Activated T-cell treated with anti-CD3 and anti-CD28 coated beads, Interleukin-2, amount 50 U/mL, for 48 hours (primary cell): ENCODE data around the gene RD3L.

ENCODE experiments used
- DNase-seq, 2 experiments: peaks; one replicate each; pipeline ENCODE4 v3.0.0-alpha.2; 2020

Gene RD3L

DNA sequence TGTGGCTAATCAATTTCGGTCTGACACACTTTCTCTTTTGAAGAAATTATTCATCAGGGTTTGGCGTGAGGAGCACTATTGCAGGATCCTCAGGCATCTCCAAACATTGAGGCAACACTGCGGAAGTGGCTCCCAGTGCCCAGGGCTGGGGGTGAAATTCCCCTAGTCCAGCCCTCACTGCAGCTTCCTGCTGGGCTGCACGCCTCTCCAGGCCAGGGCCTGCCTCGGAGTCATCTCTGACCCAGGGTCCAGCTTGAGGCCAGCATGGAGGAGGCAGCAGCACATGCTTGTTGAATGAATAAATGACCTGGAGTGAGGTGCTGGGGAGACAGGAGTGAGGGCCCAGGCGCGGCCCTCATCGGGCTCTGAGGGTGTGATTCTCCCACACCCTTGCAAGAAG lies 50.1 kb downstream of the RD3L start:
- DNase-seq, result no peak

DNA sequence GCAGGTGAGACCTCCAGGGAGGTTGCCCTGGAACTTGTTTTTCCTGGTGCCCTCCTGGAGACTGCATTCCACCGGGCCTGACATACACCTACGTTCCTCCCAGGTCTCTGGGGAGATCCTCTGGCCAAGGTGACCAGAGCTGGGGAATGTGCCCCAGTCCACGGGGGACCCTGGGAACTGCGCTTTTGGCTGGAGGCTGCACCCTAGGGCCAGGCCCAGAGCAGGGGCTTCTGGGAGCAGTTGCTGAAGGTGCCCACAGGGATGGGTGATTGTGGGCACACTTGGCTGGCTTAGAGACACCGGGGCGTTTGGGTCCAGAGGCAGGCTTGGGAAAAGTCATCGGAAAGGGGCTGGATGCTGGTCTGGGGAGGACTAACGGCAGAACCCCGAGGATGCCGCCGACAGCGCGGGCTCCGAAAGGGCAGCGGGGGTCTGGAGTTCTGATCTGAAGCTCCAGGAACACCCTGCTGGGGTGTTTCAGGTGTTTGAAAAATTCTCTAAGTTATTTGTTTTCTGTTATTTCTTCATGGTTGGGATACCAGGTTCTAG lies 50.6 kb downstream of the RD3L start:
- no peak for DNase-seq

DNA sequence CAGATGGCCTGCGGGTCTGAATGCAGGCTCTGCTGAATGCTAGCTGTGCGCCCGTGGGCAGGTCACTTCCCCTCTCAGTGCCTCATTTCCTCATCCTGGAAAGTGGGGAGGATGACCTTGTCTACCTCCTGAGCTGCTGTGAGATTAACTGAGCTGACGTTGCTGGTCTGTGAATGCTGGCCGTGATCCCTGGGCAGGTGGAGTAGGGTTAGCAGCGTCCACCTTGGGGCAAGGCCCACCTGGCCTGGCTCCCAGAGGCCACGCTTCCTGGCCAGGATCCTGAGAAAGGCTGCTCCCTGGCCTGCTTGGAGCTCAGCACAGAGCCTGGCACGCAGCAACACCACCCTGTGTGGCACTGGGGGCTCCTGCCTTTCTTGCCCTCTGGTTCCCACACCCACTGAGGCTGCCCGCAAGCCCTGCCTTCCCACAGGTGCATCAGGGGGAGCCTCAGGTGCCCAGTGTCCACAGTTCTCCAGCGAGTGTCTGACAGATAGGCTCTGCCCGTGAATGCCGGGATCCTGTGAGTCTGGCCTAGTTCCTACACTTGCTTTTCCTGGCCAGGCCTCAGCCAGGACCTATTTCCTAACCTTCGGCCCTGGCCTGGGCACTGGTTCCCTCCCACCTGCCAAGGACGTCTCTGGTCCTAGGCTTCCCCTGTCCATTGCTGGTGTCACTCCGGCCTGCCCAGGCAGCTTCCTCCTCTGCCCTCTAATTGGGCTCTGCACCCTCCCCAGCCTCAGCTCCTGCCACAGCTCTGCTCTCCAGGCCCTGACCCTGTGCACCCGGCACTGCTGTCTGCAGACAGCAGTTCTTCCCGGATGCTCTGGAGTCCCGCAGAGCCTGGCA lies 51.3 kb downstream of the RD3L start:
- no peak for DNase-seq
